GM12878 (cell line): ENCODE data around the gene MAS1L. TPM values are rescaled to one million over a fixed set of nuclear protein-coding genes. Genes with fewer than 3 reads are reported as not detected.

Source experiments
- ATAC-seq: fragments of 200-7000 bp; cut with Tn5 transposase; 3 replicates; pipeline ENCODE4 v1.9.1; 2020; ENCODE audit warnings: mild to moderate bottlenecking, moderate library complexity
- BruUV-seq: library from RNA; stranded (reverse); fragments of 400-500 nt; replicated peaks from 2 replicates; lab custom pipeline; 2021; lab: Mats Ljungman, UMichigan
- CTCF ChIA-PET: fragments of 300-600 bp; sonication (Branson Sonifier 250); formaldehyde crosslinking; extraction: SDS; loops from one replicate; lab custom pipeline; 2021; ENCODE audit warnings: inconsistent platforms; lab: Yijun Ruan, JAX
- POLR2A ChIA-PET: fragments of 350-600 bp; formaldehyde crosslinking; extraction: SDS; loops from one replicate; lab custom pipeline; 2021; ENCODE audit warnings: inconsistent platforms; lab: Charles Lee
- RAD21 ChIA-PET: fragments of 300-600 bp; sonication (Branson Sonifier 250); formaldehyde crosslinking; loops from one replicate; lab custom pipeline; 2023; ENCODE audit warnings: antibody characterized with exemption; ENCODE audit not compliant: unreplicated experiment; lab: Charles Lee
- SMC1A ChIA-PET: fragments of 300-600 bp; sonication (Branson Sonifier 250); formaldehyde crosslinking; loops from one replicate; lab custom pipeline; 2023; ENCODE audit not compliant: unreplicated experiment, uncharacterized antibody; lab: Charles Lee
- DNase-seq: peaks from one replicate; pipeline ENCODE4 v3.0.0-alpha.2; 2011; ENCODE audit warnings: low read depth, low spot score
- FAIRE-seq: peaks from 3 replicates; lab custom pipeline; 2011; peaks lifted over from hg19 to GRCh38; lab: Jason Lieb, UNC
- H2AFZ ChIP-seq: 2 replicates; pipeline ENCODE4 v1.6.0; 2011; ENCODE audit warnings: low read depth, low read length, control low read depth; ENCODE audit not compliant: control insufficient read depth
- H3K27ac ChIP-seq: 2 replicates; pipeline ENCODE4 v1.5.1; 2011; ENCODE audit warnings: control low read depth; ENCODE audit not compliant: control insufficient read depth, insufficient read depth
- H3K27me3 ChIP-seq, 2 experiments: replicated peaks in 1 of 2; 2 replicates each; pipeline versions ENCODE4 v1.6.0 to v1.6.1; 2011; ENCODE audit warnings: low read length in 1 of 2; ENCODE audit not compliant: control insufficient read depth in 2 of 2, insufficient read depth in 2 of 2
- H3K36me3 ChIP-seq, 2 experiments: 2 replicates each; pipeline ENCODE4 v1.5.1; 2011; ENCODE audit warnings: low read length in 1 of 2; ENCODE audit not compliant: control insufficient read depth in 2 of 2, insufficient read depth in 2 of 2
- H3K4me1 ChIP-seq: 2 replicates; pipeline ENCODE4 v1.6.1; 2011; ENCODE audit warnings: mild to moderate bottlenecking, low read length, moderate library complexity, mixed read lengths; ENCODE audit not compliant: control insufficient read depth, insufficient read depth
- H3K4me2 ChIP-seq: 2 replicates; pipeline ENCODE4 v1.6.0; 2011; ENCODE audit warnings: control low read depth; ENCODE audit not compliant: control insufficient read depth, insufficient read depth
- H3K4me3 ChIP-seq: fragments of 200-600 bp; sonication (generic); 2 replicates; pipeline ENCODE4 v1.5.1; 2016
- H3K79me2 ChIP-seq: 2 replicates; pipeline ENCODE4 v1.6.0; 2011; ENCODE audit warnings: low read length; ENCODE audit not compliant: control insufficient read depth, insufficient read depth
- H3K9ac ChIP-seq: 2 replicates; pipeline ENCODE4 v1.8.0; 2011; ENCODE audit warnings: low read length, control low read depth, mixed read lengths; ENCODE audit not compliant: control insufficient read depth, insufficient read depth
- H3K9me3 ChIP-seq: replicated peaks from 3 replicates; pipeline ENCODE4 v1.5.1; 2011; ENCODE audit warnings: mild to moderate bottlenecking, low read length; ENCODE audit not compliant: control insufficient read depth, insufficient read depth
- H4K20me1 ChIP-seq: 2 replicates; pipeline ENCODE4 v1.6.0; 2011; ENCODE audit not compliant: control insufficient read depth, insufficient read depth
- FOS ChIP-seq: IDR thresholded peaks from 3 replicates; pipeline ENCODE4 v1.6.1; 2011; ENCODE audit warnings: borderline replicate concordance; ENCODE audit not compliant: insufficient read length; ENCODE audit errors: extremely low read depth
- JUNB ChIP-seq: IDR thresholded peaks from 2 replicates; pipeline ENCODE4 v1.6.1; 2016; ENCODE audit warnings: antibody characterized with exemption, mild to moderate bottlenecking
- NFXL1 ChIP-seq: fragments of 450-650 bp; IDR thresholded peaks from 2 replicates; pipeline ENCODE4 v1.6.1; 2017; ENCODE audit warnings: antibody characterized with exemption, mild to moderate bottlenecking, borderline replicate concordance
- NR2C1 ChIP-seq: fragments of 450-650 bp; IDR thresholded peaks from 2 replicates; pipeline ENCODE4 v1.6.1; 2017; ENCODE audit warnings: antibody characterized with exemption, mild to moderate bottlenecking, moderate library complexity
- RELA ChIP-seq: fragments of 450-650 bp; IDR thresholded peaks from 2 replicates; pipeline ENCODE4 v1.8.0; 2014; ENCODE audit warnings: borderline replicate concordance; ENCODE audit not compliant: partially characterized antibody
- SREBF1 ChIP-seq: IDR thresholded peaks from 2 replicates; pipeline ENCODE4 v1.6.1; 2012; ENCODE audit warnings: mild to moderate bottlenecking, low read length
- TARDBP ChIP-seq: IDR thresholded peaks from 2 replicates; pipeline ENCODE4 v1.6.1; 2016; ENCODE audit warnings: borderline replicate concordance
- TCF12 ChIP-seq: IDR thresholded peaks from 2 replicates; pipeline ENCODE4 v1.6.1; 2011; ENCODE audit warnings: low read depth, mild to moderate bottlenecking, low read length
- ZNF384 ChIP-seq: IDR thresholded peaks from 2 replicates; pipeline ENCODE4 v1.6.1; 2012; ENCODE audit warnings: low read depth, mild to moderate bottlenecking, low read length, improper control_type of control experiment, borderline replicate concordance
- WGBS: methylation state at CpG from one replicate; pipeline ENCODE4 v1.1.6; 2016; ENCODE audit warnings: low lambda C conversion rate; ENCODE audit not compliant: insufficient replicate concordance, insufficient coverage; ENCODE audit errors: missing lambda C conversion rate; 5-methylcytosine and 5-hydroxymethylcytosine counted together
- in situ Hi-C: fragments of 300-500 bp; cut with MboI; formaldehyde crosslinking; loops from 9 replicates; pipeline ENCODE4 v1.14.3; 2018; ENCODE audit warnings: mixed read lengths
- intact Hi-C: fragments of 100-400 bp; cut with micrococcal nuclease; formaldehyde crosslinking; loops from one replicate; pipeline ENCODE4 v1.14.2; 2022; ENCODE audit not compliant: unreplicated experiment
- polyA plus RNA-seq, 11 experiments: library from polyadenylated mRNA; depleted of rRNA in 4 of 11; unstranded in 6 of 11; stranded (reverse) in 5 of 11; fragments of >200 nt; fragmentation: Nextera tagmentation in 4 of 11; fragmentation: Illumina TruSeq in 1 of 11; extraction: Ambion mirVana in 4 of 11; extraction: Trizol in 1 of 11; gene quantifications; 1 replicate in 1 of 11; 2 replicates in 10 of 11; pipeline versions ENCODE4 v1.2.1 to v1.2.3, GENCODE V29; 2011 to 2016; ENCODE audit warnings: inconsistent platforms in 2 of 11, missing spikeins in 2 of 11, low read depth in 1 of 11
- total RNA-seq, 4 experiments: library from RNA; depleted of rRNA in 3 of 4; stranded (reverse); fragments of >200 nt in 3 of 4; fragmentation: Illumina TruSeq in 1 of 4; extraction: Trizol in 1 of 4; gene quantifications; 2 replicates each; pipeline versions ENCODE4 v1.2.1 to v1.2.3, GENCODE V29; 2013 to 2021
- TF ChIP-seq, protein P1 (sequence below): IDR thresholded peaks from 2 replicates; pipeline ENCODE4 v1.6.1; 2012; ENCODE audit warnings: improper control_type of control experiment, low read depth, low read length; ENCODE audit not compliant: insufficient replicate concordance

The MAS1L gene
- total and polyA plus RNA-seq, 10 of the 15 experiments (the other 5 are each of a cell fraction or from before 2014, with no cell fraction given): not detected

DNA sequence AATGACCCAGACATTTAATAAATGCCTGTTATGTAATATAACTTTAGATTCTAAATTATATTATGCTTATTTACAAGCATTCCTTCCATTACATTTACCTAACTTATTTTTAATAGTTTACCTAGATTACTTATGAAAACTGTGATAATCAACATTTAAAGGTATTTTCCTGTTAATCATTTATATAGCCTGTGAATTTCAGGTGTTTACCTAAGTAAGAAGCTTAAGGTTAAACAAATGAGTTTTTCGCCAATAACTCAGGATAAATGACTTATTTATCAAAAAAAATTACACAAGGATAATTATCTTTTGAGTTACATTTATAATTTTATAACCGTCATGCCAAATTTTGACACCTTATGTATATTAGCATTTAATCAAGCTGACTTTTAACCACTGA lies 36.3 kb upstream of the MAS1L start (continued):
- TF ChIP-seq, protein P1, sequence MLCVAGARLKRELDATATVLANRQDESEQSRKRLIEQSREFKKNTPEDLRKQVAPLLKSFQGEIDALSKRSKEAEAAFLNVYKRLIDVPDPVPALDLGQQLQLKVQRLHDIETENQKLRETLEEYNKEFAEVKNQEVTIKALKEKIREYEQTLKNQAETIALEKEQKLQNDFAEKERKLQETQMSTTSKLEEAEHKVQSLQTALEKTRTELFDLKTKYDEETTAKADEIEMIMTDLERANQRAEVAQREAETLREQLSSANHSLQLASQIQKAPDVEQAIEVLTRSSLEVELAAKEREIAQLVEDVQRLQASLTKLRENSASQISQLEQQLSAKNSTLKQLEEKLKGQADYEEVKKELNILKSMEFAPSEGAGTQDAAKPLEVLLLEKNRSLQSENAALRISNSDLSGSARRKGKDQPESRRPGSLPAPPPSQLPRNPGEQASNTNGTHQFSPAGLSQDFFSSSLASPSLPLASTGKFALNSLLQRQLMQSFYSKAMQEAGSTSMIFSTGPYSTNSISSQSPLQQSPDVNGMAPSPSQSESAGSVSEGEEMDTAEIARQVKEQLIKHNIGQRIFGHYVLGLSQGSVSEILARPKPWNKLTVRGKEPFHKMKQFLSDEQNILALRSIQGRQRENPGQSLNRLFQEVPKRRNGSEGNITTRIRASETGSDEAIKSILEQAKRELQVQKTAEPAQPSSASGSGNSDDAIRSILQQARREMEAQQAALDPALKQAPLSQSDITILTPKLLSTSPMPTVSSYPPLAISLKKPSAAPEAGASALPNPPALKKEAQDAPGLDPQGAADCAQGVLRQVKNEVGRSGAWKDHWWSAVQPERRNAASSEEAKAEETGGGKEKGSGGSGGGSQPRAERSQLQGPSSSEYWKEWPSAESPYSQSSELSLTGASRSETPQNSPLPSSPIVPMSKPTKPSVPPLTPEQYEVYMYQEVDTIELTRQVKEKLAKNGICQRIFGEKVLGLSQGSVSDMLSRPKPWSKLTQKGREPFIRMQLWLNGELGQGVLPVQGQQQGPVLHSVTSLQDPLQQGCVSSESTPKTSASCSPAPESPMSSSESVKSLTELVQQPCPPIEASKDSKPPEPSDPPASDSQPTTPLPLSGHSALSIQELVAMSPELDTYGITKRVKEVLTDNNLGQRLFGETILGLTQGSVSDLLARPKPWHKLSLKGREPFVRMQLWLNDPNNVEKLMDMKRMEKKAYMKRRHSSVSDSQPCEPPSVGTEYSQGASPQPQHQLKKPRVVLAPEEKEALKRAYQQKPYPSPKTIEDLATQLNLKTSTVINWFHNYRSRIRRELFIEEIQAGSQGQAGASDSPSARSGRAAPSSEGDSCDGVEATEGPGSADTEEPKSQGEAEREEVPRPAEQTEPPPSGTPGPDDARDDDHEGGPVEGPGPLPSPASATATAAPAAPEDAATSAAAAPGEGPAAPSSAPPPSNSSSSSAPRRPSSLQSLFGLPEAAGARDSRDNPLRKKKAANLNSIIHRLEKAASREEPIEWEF: no peak
- TF ChIP-seq TCF12 (no peak), ZNF384 (no peak)
- TF ChIP-seq, all 136 proteins: peak for 0

DNA sequence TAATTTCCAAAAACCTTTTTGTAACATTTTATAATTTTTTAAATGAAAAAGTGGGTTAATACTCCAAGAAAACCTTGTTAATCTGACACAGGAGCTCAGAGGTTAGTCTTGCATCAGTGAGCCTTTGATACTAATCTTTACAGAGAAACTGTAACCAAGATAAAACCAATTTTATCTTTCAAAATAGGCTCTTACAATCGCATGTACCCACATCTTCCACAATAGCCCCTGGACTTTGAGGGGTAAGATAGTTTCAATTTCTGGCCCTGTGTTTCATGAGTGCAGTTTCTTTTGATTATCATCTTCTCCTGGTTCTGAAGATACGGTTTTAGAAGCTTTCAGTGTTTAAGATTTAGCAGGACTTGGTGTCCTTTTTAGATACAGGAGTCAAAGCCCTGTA lies 34.5 kb upstream of the MAS1L start:
- H3K9ac ChIP-seq: no peak overlapping the region
- ChIA-PET CTCF (no interaction called here), SMC1A (interaction anchor here (0.8 kb wide), 1 partner anchor 123 kb away, joined by 6 read pairs; no protein-coding TSS in a partner anchor), RAD21 (no interaction called here)
- H3K36me3 ChIP-seq: no peaks in the 10 kb centered on the region
- H3K4me1 ChIP-seq: no peaks in the 10 kb centered on the region
- FAIRE-seq (no peak), DNase-seq (no peak)
- H3K4me2 ChIP-seq: no peak overlapping the region
- H2AFZ ChIP-seq: no peak overlapping the region
- intact Hi-C loops (no loop called here), in situ Hi-C loops (no loop called here)
- H3K9me3 ChIP-seq: no peaks in the 10 kb centered on the region
- no peaks in the 10 kb centered on the region for H4K20me1 ChIP-seq
- peaks cover 0 to 3% of the 10 kb centered on the region in 2 experiments; a peak in 1 of 4 replicates for H3K27me3 ChIP-seq
- no peaks in the 10 kb centered on the region for H3K79me2 ChIP-seq
- 0% methylated on average over 2 of the region's 2 CpGs for WGBS
- no TSS peak for BruUV-seq
- H3K27ac ChIP-seq: no peak overlapping the region
- TF ChIP-seq JUNB: no peak
- TF ChIP-seq NR2C1: no peak
- TF ChIP-seq SREBF1: no peak
- no peak for TF ChIP-seq FOS
- no peak for TF ChIP-seq NFXL1
- TF ChIP-seq RELA: no peak
- no peak for TF ChIP-seq TARDBP
- TF ChIP-seq, all 136 proteins: peak for 0
- POLR2A ChIA-PET: no interaction called here
- no peak for ATAC-seq
- H3K4me3 ChIP-seq: no peak overlapping the region
